Measurements from ENCODE around the gene TMEM238L. TPM values are rescaled to one million over a fixed set of nuclear protein-coding genes. Genes with fewer than 3 reads are reported as not detected.

TMEM238L gene
- total RNA-seq, 2 donors from 2014 or later = not detected

- no peak for TF ChIP-seq CTCF (IDR thresholded peaks at IDR 0.05)
- H3K27me3 ChIP-seq = no peaks in the 10 kb centered on the region
- no peak overlapping the region for H3K27ac ChIP-seq
- H3K36me3 ChIP-seq = no peaks in the 10 kb centered on the region
- no peak for DNase-seq (ENCODE audit: low spot score)
- H3K4me3 ChIP-seq = no peak overlapping the region
- peaks cover 0 to 11% of the 10 kb centered on the region in 2 donors for H3K4me1 ChIP-seq
- no peaks in the 10 kb centered on the region for H3K9me3 ChIP-seq
Observed at GRCh38 chr17:10797476-10798328, 6.2 kb downstream of the TMEM238L start.

GRCh38 chr17:10793816-10794215 lies 10.1 kb downstream of the TMEM238L start:
- Histone ChIP-seq H3K27me3 (no peaks in the 10 kb centered on the region), H3K36me3 (no peaks in the 10 kb centered on the region), H3K27ac (no peak overlapping the region), H3K4me1 (peaks cover 0 to 11% of the 10 kb centered on the region in 2 donors), H3K9me3 (no peaks in the 10 kb centered on the region), H3K4me3 (no peak overlapping the region)
- no peak for DNase-seq (ENCODE audit: low spot score)
- TF ChIP-seq CTCF (IDR thresholded peaks at IDR 0.05) = no peak

GRCh38 chr17:10793256-10793655 lies 10.6 kb downstream of the TMEM238L start:
- Histone ChIP-seq H3K4me3 (no peak overlapping the region), H3K4me1 (peaks cover 0 to 7% of the 10 kb centered on the region in 2 donors), H3K36me3 (no peaks in the 10 kb centered on the region), H3K27ac (no peak overlapping the region), H3K9me3 (no peaks in the 10 kb centered on the region), H3K27me3 (no peaks in the 10 kb centered on the region)
- no peak for DNase-seq (ENCODE audit: low spot score)
- TF ChIP-seq CTCF (IDR thresholded peaks at IDR 0.05) = no peak

GRCh38 chr17:10792151-10792550 lies 11.7 kb downstream of the TMEM238L start:
- no peaks in the 10 kb centered on the region for H3K4me1 ChIP-seq
- no peaks in the 10 kb centered on the region for H3K36me3 ChIP-seq
- no peak overlapping the region for H3K4me3 ChIP-seq
- DNase-seq (ENCODE audit: low spot score) = no peak
- no peaks in the 10 kb centered on the region for H3K27me3 ChIP-seq
- no peak for TF ChIP-seq CTCF (IDR thresholded peaks at IDR 0.05)
- H3K27ac ChIP-seq = no peak overlapping the region
- no peaks in the 10 kb centered on the region for H3K9me3 ChIP-seq

GRCh38 chr17:10790491-10791401 lies 13.2 kb downstream of the TMEM238L start:
- Histone ChIP-seq H3K36me3 (no peaks in the 10 kb centered on the region), H3K9me3 (no peaks in the 10 kb centered on the region), H3K4me1 (no peaks in the 10 kb centered on the region), H3K27me3 (no peaks in the 10 kb centered on the region), H3K4me3 (no peak overlapping the region), H3K27ac (no peak overlapping the region)
- no peak for TF ChIP-seq CTCF (IDR thresholded peaks at IDR 0.05)
- DNase-seq (ENCODE audit: low spot score) = no peak
